ENCODE data around the gene AKAP13.

AKAP13 gene

GRCh38 chr15:85773249-85773648, 392.8 kb downstream of the AKAP13 start:
- H3K4me3 ChIP-seq (ENCODE audit: low read depth, low read length): no peak overlapping the region

GRCh38 chr15:85773970-85774369, 393.6 kb downstream of the AKAP13 start:
- H3K4me3 ChIP-seq (ENCODE audit: low read depth, low read length): no peak overlapping the region

GRCh38 chr15:85777250-85778106, 397.1 kb downstream of the AKAP13 start:
- no peak overlapping the region for H3K4me3 ChIP-seq (ENCODE audit: low read depth, low read length)

- H3K4me3 ChIP-seq (ENCODE audit: low read depth, low read length): no peak overlapping the region
Observed at GRCh38 chr15:85778107-85778776, 397.8 kb downstream of the AKAP13 start.

GRCh38 chr15:85779249-85779648, 398.8 kb downstream of the AKAP13 start:
- H3K4me3 ChIP-seq (ENCODE audit: low read depth, low read length): no peak overlapping the region

- no peak overlapping the region for H3K4me3 ChIP-seq (ENCODE audit: low read depth, low read length)
Observed at GRCh38 chr15:85780225-85780985, 400.0 kb downstream of the AKAP13 start.

- no peak overlapping the region for H3K4me3 ChIP-seq (ENCODE audit: low read depth, low read length)
Observed at GRCh38 chr15:85781099-85781498, 400.7 kb downstream of the AKAP13 start.

- no peak overlapping the region for H3K4me3 ChIP-seq (ENCODE audit: low read depth, low read length)
Observed at GRCh38 chr15:85782064-85782463, 401.7 kb downstream of the AKAP13 start.

- no peak overlapping the region for H3K4me3 ChIP-seq (ENCODE audit: low read depth, low read length)
Observed at GRCh38 chr15:85785887-85786780, 405.7 kb downstream of the AKAP13 start.

GRCh38 chr15:85786781-85787114, 406.3 kb downstream of the AKAP13 start:
- H3K4me3 ChIP-seq (ENCODE audit: low read depth, low read length): no peak overlapping the region

- no peak overlapping the region for H3K4me3 ChIP-seq (ENCODE audit: low read depth, low read length)
Observed at GRCh38 chr15:85788771-85789495, 408.5 kb downstream of the AKAP13 start.

- no peak overlapping the region for H3K4me3 ChIP-seq (ENCODE audit: low read depth, low read length)
Observed at GRCh38 chr15:85789496-85789875, 409.1 kb downstream of the AKAP13 start.

GRCh38 chr15:85792102-85792731, 411.8 kb downstream of the AKAP13 start:
- H3K4me3 ChIP-seq (ENCODE audit: low read depth, low read length): no peak overlapping the region

GRCh38 chr15:85792912-85793590, 412.6 kb downstream of the AKAP13 start:
- peak overlapping the region; percentile 78 for H3K4me3 ChIP-seq (ENCODE audit: low read depth, low read length)

GRCh38 chr15:85793641-85794597, 413.5 kb downstream of the AKAP13 start:
- peak overlapping the region; percentile 78 for H3K4me3 ChIP-seq (ENCODE audit: low read depth, low read length)

GRCh38 chr15:85794598-85795336, 414.4 kb downstream of the AKAP13 start, which contains the start of gene KLHL25:
Gene KLHL25 (minus strand): TSS chr15:85794925. CDS start chr15:85769810, 25,115 bp downstream.
- H3K4me3 ChIP-seq (ENCODE audit: low read depth, low read length): peak within 1 kb of the TSS; percentile 78

Measured in iPS-11a (cell line).